Fibroblast of pulmonary artery (primary cell): Measurements from ENCODE around the gene FTCDNL1.

Source experiments
- DNase-seq: peaks from one replicate; pipeline ENCODE4 v3.0.0-alpha.2; 2010; ENCODE audit warnings: low read depth
- H3K4me3 ChIP-seq: replicated peaks from 2 replicates; pipeline ENCODE4 v1.5.1; 2011; ENCODE audit warnings: low read depth, mild to moderate bottlenecking, control low read depth, low read length, moderate library complexity
- CTCF ChIP-seq: IDR thresholded peaks from 2 replicates; pipeline ENCODE4 v1.5.1; 2011; ENCODE audit warnings: mild to moderate bottlenecking, control low read depth, low read length, inconsistent platforms; ENCODE audit errors: missing control alignments

FTCDNL1 gene

GRCh38 chr2:199847181-199847864 lies 3.7 kb downstream of the FTCDNL1 start:
- no peak for TF ChIP-seq CTCF
- no peak for DNase-seq
- H3K4me3 ChIP-seq: no peak overlapping the region

GRCh38 chr2:199842631-199843395 lies 8.2 kb downstream of the FTCDNL1 start:
- DNase-seq: no peak
- no peak overlapping the region for H3K4me3 ChIP-seq
- TF ChIP-seq CTCF: no peak

GRCh38 chr2:199841409-199841808 lies 9.6 kb downstream of the FTCDNL1 start:
- no peak for TF ChIP-seq CTCF

GRCh38 chr2:199838399-199838798 lies 12.6 kb downstream of the FTCDNL1 start:
- DNase-seq: no peak

More at GRCh38 chr2:199841409-199841808, 9.6 kb downstream of the FTCDNL1 start:
- DNase-seq: no peak
- H3K4me3 ChIP-seq: no peak overlapping the region

GRCh38 chr2:199836943-199837342 lies 14.0 kb downstream of the FTCDNL1 start:
- no peak for DNase-seq
- H3K4me3 ChIP-seq: no peak overlapping the region
- TF ChIP-seq CTCF: no peak

More at GRCh38 chr2:199838399-199838798, 12.6 kb downstream of the FTCDNL1 start:
- no peak overlapping the region for H3K4me3 ChIP-seq
- TF ChIP-seq CTCF: no peak

- no peak overlapping the region for H3K4me3 ChIP-seq
- no peak for TF ChIP-seq CTCF
- no peak for DNase-seq
Measured at GRCh38 chr2:199833525-199833924, 17.5 kb downstream of the FTCDNL1 start.
